ENCODE data around the gene ANKMY1. TPM values are rescaled to one million over a fixed set of nuclear protein-coding genes. Genes with fewer than 3 reads are reported as not detected.

The ANKMY1 gene
- total and polyA plus RNA-seq, 2 experiments from 2014 or later = 9.2 to 11.1 TPM

DNA sequence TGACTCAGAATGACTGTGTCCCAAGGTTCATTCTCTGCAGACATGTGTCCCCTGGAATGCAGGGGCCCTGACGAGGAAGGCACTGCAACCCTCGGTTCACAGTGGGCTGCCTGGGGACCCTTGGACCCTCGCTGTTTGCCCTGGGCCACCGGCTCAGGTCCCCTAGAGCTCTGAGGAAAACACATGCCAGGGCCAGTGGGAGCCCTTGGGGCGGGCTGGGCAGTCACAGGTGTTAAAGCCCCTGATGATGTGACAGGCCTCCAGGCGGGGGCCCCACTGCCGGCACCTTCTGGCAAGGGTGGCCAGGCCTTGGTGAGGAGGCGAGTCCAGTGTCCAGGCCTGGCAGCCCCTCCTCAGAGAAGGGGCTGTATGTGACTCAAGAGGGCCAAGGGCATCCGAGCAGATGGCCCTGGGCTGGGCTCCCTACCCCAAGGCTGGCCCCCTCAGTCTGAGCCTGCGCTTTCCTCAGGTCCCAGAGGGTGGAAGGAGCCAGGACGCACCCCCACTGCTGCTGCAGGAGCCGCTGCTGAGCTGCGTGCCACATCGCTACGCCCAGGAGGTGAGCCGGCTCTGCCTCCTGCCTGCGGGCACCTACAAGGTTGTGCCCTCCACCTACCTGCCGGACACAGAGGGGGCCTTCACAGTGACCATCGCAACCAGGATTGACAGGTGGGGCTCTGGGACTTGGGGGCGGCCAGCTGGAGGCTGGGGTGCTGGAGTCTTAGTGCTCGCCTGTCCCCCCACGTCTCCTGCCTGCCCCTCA is 39.8 kb upstream of the ANKMY1 start:
- Histone ChIP-seq H3K27me3 (no peaks in the 10 kb centered on the region), H3K27ac (no peak overlapping the region), H3K9me3 (ENCODE audit: low read depth) (no peaks in the 10 kb centered on the region), H3K4me1 (ENCODE audit: insufficient read depth) (no peaks in the 10 kb centered on the region), H2AFZ (no peak overlapping the region), H3K4me3 (no peak overlapping the region), H4K20me1 (ENCODE audit: insufficient read depth, poor library complexity, severe bottlenecking) (peaks cover 3% of the 10 kb centered on the region), H3K36me3 (replicated peaks; ENCODE audit: insufficient read depth, low read depth) (no peaks in the 10 kb centered on the region), H3K79me2 (peaks cover under 1% of the 10 kb centered on the region), H3K4me2 (no peak overlapping the region), H3K9me2 (replicated peaks; ENCODE audit: insufficient read depth) (no peaks in the 10 kb centered on the region)
- DNase-seq (ENCODE audit: low spot score) = no peak
- 85% methylated on average over 18 of the region's 22 CpGs for WGBS (ENCODE audit: low lambda C conversion rate, missing lambda C conversion rate)
- TF ChIP-seq, protein P1, sequence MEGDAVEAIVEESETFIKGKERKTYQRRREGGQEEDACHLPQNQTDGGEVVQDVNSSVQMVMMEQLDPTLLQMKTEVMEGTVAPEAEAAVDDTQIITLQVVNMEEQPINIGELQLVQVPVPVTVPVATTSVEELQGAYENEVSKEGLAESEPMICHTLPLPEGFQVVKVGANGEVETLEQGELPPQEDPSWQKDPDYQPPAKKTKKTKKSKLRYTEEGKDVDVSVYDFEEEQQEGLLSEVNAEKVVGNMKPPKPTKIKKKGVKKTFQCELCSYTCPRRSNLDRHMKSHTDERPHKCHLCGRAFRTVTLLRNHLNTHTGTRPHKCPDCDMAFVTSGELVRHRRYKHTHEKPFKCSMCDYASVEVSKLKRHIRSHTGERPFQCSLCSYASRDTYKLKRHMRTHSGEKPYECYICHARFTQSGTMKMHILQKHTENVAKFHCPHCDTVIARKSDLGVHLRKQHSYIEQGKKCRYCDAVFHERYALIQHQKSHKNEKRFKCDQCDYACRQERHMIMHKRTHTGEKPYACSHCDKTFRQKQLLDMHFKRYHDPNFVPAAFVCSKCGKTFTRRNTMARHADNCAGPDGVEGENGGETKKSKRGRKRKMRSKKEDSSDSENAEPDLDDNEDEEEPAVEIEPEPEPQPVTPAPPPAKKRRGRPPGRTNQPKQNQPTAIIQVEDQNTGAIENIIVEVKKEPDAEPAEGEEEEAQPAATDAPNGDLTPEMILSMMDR (IDR thresholded peaks at IDR 0.05; ENCODE audit: poor library complexity) = no peak
- no peak for TF ChIP-seq EZH2 (IDR thresholded peaks at IDR 0.05; ENCODE audit: borderline replicate concordance)

DNA sequence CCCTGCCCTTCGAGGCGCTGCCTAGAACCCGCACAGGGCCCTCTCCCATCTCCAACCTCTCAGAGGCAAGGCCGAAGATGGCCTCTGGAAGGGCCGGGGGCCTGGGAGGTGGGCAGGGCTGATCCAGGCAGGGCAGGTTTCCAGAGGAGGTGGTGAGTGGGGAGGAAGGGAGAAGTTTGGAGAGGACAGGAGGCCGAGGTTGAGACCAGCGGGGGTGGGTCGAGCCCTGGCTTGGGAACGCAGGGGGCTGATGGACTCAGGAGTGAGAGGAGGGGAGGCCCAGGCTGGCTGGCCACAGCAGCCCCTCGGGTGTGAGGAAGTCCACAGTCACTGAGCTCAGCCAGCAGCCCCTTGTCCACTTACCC is 39.2 kb upstream of the ANKMY1 start:
- Histone ChIP-seq H2AFZ (no peak overlapping the region), H3K27me3 (no peaks in the 10 kb centered on the region), H3K4me2 (no peak overlapping the region), H3K9me3 (ENCODE audit: low read depth) (no peaks in the 10 kb centered on the region), H3K27ac (no peak overlapping the region), H3K4me3 (no peak overlapping the region), H3K4me1 (ENCODE audit: insufficient read depth) (no peaks in the 10 kb centered on the region), H3K9me2 (replicated peaks; ENCODE audit: insufficient read depth) (no peaks in the 10 kb centered on the region), H4K20me1 (ENCODE audit: insufficient read depth, poor library complexity, severe bottlenecking) (peaks cover 3% of the 10 kb centered on the region), H3K79me2 (peaks cover 3% of the 10 kb centered on the region), H3K36me3 (replicated peaks; ENCODE audit: insufficient read depth, low read depth) (no peaks in the 10 kb centered on the region)
- no peak for TF ChIP-seq EZH2phosphoT487 (IDR thresholded peaks at IDR 0.05; ENCODE audit: low read depth, severe bottlenecking, unreplicated experiment)
- TF ChIP-seq EZH2 (IDR thresholded peaks at IDR 0.05; ENCODE audit: borderline replicate concordance) = no peak
- TF ChIP-seq, protein P1 (IDR thresholded peaks at IDR 0.05; ENCODE audit: poor library complexity) = no peak
- no peak for DNase-seq (ENCODE audit: low spot score)
- 97% methylated on average over 10 of the region's 10 CpGs for WGBS (ENCODE audit: low lambda C conversion rate, missing lambda C conversion rate)

DNA sequence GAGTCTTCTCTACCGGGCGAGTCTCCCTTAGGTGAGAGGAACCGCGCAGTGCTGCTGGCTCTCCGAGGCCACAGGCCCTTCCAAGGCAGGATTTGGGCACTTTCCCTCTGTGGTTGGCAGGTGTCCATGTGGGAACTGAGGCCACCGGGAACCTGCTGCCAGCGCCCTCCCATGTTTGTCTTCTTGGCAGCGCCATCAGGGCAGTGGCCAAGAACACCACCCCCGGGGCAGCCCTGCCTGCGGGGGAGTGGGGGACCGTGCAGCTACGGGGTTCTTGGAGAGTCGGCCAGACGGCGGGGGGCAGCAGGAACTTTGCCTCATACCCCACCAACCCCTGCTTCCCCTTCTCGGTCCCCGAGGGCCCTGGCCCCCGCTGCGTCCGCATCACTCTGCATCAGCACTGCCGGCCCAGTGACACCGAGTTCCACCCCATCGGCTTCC is 38.7 kb upstream of the ANKMY1 start:
- H3K9me3 ChIP-seq (ENCODE audit: low read depth) = no peaks in the 10 kb centered on the region
- no peak overlapping the region for H3K4me2 ChIP-seq
- peaks cover 4% of the 10 kb centered on the region for H3K79me2 ChIP-seq
- DNase-seq (ENCODE audit: low spot score) = no peak
- H3K36me3 ChIP-seq (replicated peaks; ENCODE audit: insufficient read depth, low read depth) = no peaks in the 10 kb centered on the region
- no peaks in the 10 kb centered on the region for H3K27me3 ChIP-seq
- no peak overlapping the region for H3K4me3 ChIP-seq
- no peak overlapping the region for H2AFZ ChIP-seq
- TF ChIP-seq, protein P1 (IDR thresholded peaks at IDR 0.05; ENCODE audit: poor library complexity) = no peak
- no peak for TF ChIP-seq EZH2phosphoT487 (IDR thresholded peaks at IDR 0.05; ENCODE audit: low read depth, severe bottlenecking, unreplicated experiment)
- TF ChIP-seq EZH2 (IDR thresholded peaks at IDR 0.05; ENCODE audit: borderline replicate concordance) = no peak
- peaks cover 3% of the 10 kb centered on the region for H4K20me1 ChIP-seq (ENCODE audit: insufficient read depth, poor library complexity, severe bottlenecking)
- H3K27ac ChIP-seq = no peak overlapping the region
- no peaks in the 10 kb centered on the region for H3K4me1 ChIP-seq (ENCODE audit: insufficient read depth)
- 97% methylated on average over 12 of the region's 23 CpGs for WGBS (ENCODE audit: low lambda C conversion rate, missing lambda C conversion rate)
- H3K9me2 ChIP-seq (replicated peaks; ENCODE audit: insufficient read depth) = no peaks in the 10 kb centered on the region

All from hepatocyte (in vitro differentiated cells).